Spleen (tissue), 11 donors: ENCODE results near the gene SNX1. TPM values are rescaled to one million over a fixed set of nuclear protein-coding genes. Genes with fewer than 3 reads are reported as not detected.

ENCODE experiments used
- DNase-seq: peaks from one replicate; pipeline ENCODE4 v3.0.0-alpha.2; 2020
- H3K27ac ChIP-seq, 8 donors: fragments of 200-600 bp; sonication (generic) in 7 of 8; 1 replicate in 4 of 8; 2 replicates in 4 of 8; pipeline versions ENCODE4 v1.5.0 to v1.8.0; 2016 to 2021; ENCODE audit warnings: inconsistent platforms in 4 of 8, mild to moderate bottlenecking in 4 of 8, moderate library complexity in 1 of 8
- H3K27me3 ChIP-seq, 7 donors: fragments of 200-600 bp; sonication (generic) in 6 of 7; replicated peaks in 1 of 7; 1 replicate in 4 of 7; 2 replicates in 3 of 7; pipeline versions ENCODE4 v1.5.0 to v1.8.0; 2016 to 2021; ENCODE audit warnings: inconsistent platforms in 3 of 7, mild to moderate bottlenecking in 1 of 7
- H3K36me3 ChIP-seq, 6 donors: fragments of 200-600 bp; sonication (generic) in 5 of 6; 1 replicate in 4 of 6; 2 replicates in 2 of 6; pipeline versions ENCODE4 v1.5.0 to v1.8.0; 2016 to 2021; ENCODE audit warnings: inconsistent platforms in 2 of 6
- H3K4me1 ChIP-seq, 6 donors: fragments of 200-600 bp; sonication (generic) in 5 of 6; 1 replicate in 3 of 6; 2 replicates in 3 of 6; pipeline versions ENCODE4 v1.5.0 to v1.8.0; 2016 to 2021; ENCODE audit warnings: inconsistent platforms in 3 of 6
- H3K4me3 ChIP-seq, 8 donors: fragments of 200-600 bp; sonication (generic) in 7 of 8; 1 replicate in 4 of 8; 2 replicates in 4 of 8; pipeline versions ENCODE4 v1.5.0 to v1.8.0; 2016 to 2021; ENCODE audit warnings: inconsistent platforms in 4 of 8, mild to moderate bottlenecking in 4 of 8, moderate library complexity in 2 of 8
- H3K9me3 ChIP-seq, 8 donors: fragments of 200-600 bp; sonication (generic) in 7 of 8; 1 replicate in 4 of 8; 2 replicates in 4 of 8; pipeline versions ENCODE4 v1.5.0 to v1.8.0; 2016 to 2021; ENCODE audit warnings: inconsistent platforms in 4 of 8
- CTCF ChIP-seq, 11 experiments: fragments of 200-600 bp in 7 of 11; fragments of 450-650 bp in 4 of 11; sonication (generic) in 4 of 11; IDR thresholded peaks in 8 of 11; conservative IDR thresholded peaks in 3 of 11; 1 replicate in 7 of 11; 2 replicates in 4 of 11; pipeline versions ENCODE4 v1.4.0 to v1.8.0; 2016 to 2021; ENCODE audit warnings: antibody characterized with exemption in 11 of 11, inconsistent platforms in 4 of 11, mild to moderate bottlenecking in 1 of 11
- POLR2A ChIP-seq, 3 donors: fragments of 450-650 bp; IDR thresholded peaks; one replicate each; pipeline ENCODE4 v1.5.1; 2017; ENCODE audit warnings: antibody characterized with exemption in 3 of 3, mild to moderate bottlenecking in 1 of 3
- POLR2AphosphoS5 ChIP-seq, 3 donors: sonication (generic); formaldehyde crosslinking; IDR thresholded peaks; one replicate each; pipeline ENCODE4 v1.5.1; 2017; ENCODE audit warnings: antibody characterized with exemption in 3 of 3
- WGBS, 5 donors: extraction: QIAGEN DNeasy Blood & Tissue Kit in 3 of 5; methylation state at CpG; one replicate each; pipeline versions ENCODE4 v1.1.5 to v1.1.7; 2013 to 2018; 5-methylcytosine and 5-hydroxymethylcytosine counted together
- intact Hi-C: fragments of 100-400 bp; cut with DNase I; formaldehyde crosslinking; loops from one replicate; pipeline ENCODE4 v1.15.0; 2023; ENCODE audit warnings: low total_unique reads
- polyA plus RNA-seq, 3 donors: library from polyadenylated mRNA; stranded (reverse); fragments of 200-250 nt; gene quantifications; one replicate each; pipeline ENCODE4 v1.2.1, GENCODE V29; 2013
- small RNA-seq, 4 donors: library from RNA; depleted of rRNA; stranded (forward); fragments of <200 nt; gene quantifications; one replicate each; pipeline ENCODE3, GENCODE V24; 2016
- total RNA-seq, 7 donors: library from RNA; depleted of rRNA in 3 of 7; stranded (reverse); fragments of >200 nt in 3 of 7; fragmentation: NEBNext Ultra II Directional in 4 of 7; extraction: Animal tissue kit (Norgen Biotek cat#: 25700) in 4 of 7; gene quantifications; one replicate each; pipeline versions ENCODE4 v1.1.0 to v1.2.1, GENCODE V29; 2016 to 2021
- donor health status: healthy with polysubstance abuse.
- donor health status: DM: no; HTN: no; CAD: no; lungs with moderate emphysema.
- donor health status: DM: no; HTN: no; CAD: no.
- donor health status: Bipolar disorder and iron deficiency.
- donor health status: healthy.
- donor health status: DM: no; HTN: no; CAD: no.
- donor health status: DM: yes; HTN: yes; CAD: no.

SNX1 gene
- total and polyA plus RNA-seq, 10 donors, result 45.5 to 161 (median 112) TPM

- intact Hi-C loops, result no loop called here
- no peak for DNase-seq
- Histone ChIP-seq H3K4me3 (no peak overlapping the region), H3K4me1 (peaks cover 0 to 9% (median 3%) of the 10 kb centered on the region in 6 donors), H3K9me3 (no peaks in the 10 kb centered on the region), H3K27me3 (no peaks in the 10 kb centered on the region), H3K27ac (no peak overlapping the region), H3K36me3 (peaks cover 0 to 94% (median 11%) of the 10 kb centered on the region in 6 donors)
- WGBS, 5 donors, result 73 to 88% (median 83%) methylated on average over 4 of the region's 4 CpGs
- TF ChIP-seq POLR2AphosphoS5 (IDR thresholded peaks at IDR 0.05) (no peak), CTCF (IDR thresholded peaks at IDR 0.05 in 8 of 11, conservative IDR thresholded peaks at IDR 0.05 in 3 of 11) (no peak), POLR2A (IDR thresholded peaks at IDR 0.05) (no peak)
These were observed 87.1 kb downstream of the SNX1 start for GRCh38 chr15:64182859-64183370.

DNA sequence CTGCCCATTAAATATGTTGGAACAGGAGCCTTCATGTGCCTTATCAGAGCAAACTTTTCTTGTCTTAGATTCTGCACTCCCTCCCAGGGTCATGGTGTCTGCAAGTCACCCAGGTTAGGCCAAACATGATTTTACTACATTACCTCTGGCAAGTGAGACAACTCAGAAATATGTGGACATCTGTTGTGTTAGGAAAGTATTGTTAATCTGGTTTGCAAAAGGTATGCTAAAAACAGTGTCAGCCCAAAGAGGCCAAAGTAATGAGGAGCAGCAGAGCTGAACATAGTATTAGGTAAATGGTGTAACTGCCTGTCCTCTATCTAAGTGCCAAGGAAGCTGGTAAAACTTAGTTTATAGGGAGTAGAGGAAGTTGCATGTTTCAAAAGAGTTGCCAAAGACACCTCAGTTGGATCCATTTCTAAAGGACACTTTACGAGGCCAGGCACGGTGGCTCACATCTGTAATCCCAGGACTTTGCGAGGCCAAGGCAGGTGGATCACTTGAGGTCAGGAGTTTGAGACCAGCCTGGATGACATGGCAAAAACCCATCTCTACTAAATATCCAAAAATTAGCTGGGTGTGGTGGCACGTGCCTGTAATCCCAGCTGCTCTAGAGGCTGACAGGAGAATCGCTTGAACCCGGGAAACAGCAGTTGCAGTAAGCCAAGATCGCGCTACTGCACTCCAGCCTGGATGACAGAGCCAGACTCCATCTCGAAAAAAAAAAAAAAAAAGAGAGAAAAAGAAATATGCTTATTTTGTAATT lies 89.5 kb downstream of the SNX1 start:
- DNase-seq, result no peak
- Histone ChIP-seq H3K4me3 (no peak overlapping the region), H3K27me3 (no peaks in the 10 kb centered on the region), H3K4me1 (peaks cover 0 to 9% (median 3%) of the 10 kb centered on the region in 6 donors), H3K27ac (no peak overlapping the region), H3K9me3 (no peaks in the 10 kb centered on the region), H3K36me3 (peaks cover 0 to 89% (median 9%) of the 10 kb centered on the region in 6 donors)
- intact Hi-C loops, result no loop called here
- TF ChIP-seq CTCF (IDR thresholded peaks at IDR 0.05 in 8 of 11, conservative IDR thresholded peaks at IDR 0.05 in 3 of 11), result no peak
- no peak for TF ChIP-seq POLR2A (IDR thresholded peaks at IDR 0.05)
- TF ChIP-seq POLR2AphosphoS5 (IDR thresholded peaks at IDR 0.05), result no peak
- 85 to 96% (median 91%) methylated on average over 9 of the region's 9 CpGs for WGBS, 5 donors

GRCh38 chr15:64187396-64188191 lies 91.8 kb downstream of the SNX1 start:
- 85 to 93% (median 88%) methylated on average over 2 of the region's 2 CpGs for WGBS, 5 donors
- Histone ChIP-seq H3K4me1 (no peaks in the 10 kb centered on the region), H3K9me3 (no peaks in the 10 kb centered on the region), H3K4me3 (no peak overlapping the region), H3K36me3 (peaks cover 0 to 85% (median 13%) of the 10 kb centered on the region in 6 donors), H3K27ac (no peak overlapping the region), H3K27me3 (no peaks in the 10 kb centered on the region)
- no peak for DNase-seq
- TF ChIP-seq POLR2A (IDR thresholded peaks at IDR 0.05) (no peak), CTCF (IDR thresholded peaks at IDR 0.05 in 8 of 11, conservative IDR thresholded peaks at IDR 0.05 in 3 of 11) (no peak), POLR2AphosphoS5 (IDR thresholded peaks at IDR 0.05) (no peak)
- intact Hi-C loops, result no loop called here

Small RNAs within 50 kb of the gene (small RNA-seq; reads per million reads assigned to genes)
- gene RF00019, result 0 reads per million in 4 donors

Other genes starting within 250 kb of the SNX1 start
- gene DAPK2, start 49.5 kb upstream of the SNX1 start, total RNA-seq, result 10 to 100 TPM; 12.2 to 38.3 (median 20.6) TPM
- gene DAPK2, start 49.5 kb upstream of the SNX1 start, polyA plus RNA-seq, result 1 to 10 TPM; 4.9 to 7.6 (median 6.0) TPM
- gene CIAO2A, start 2.1 kb upstream of the SNX1 start, total RNA-seq, result 100 to 1,000 TPM in 1 of 7 donors, 10 to 100 TPM in 6; 42.2 to 112 (median 53.4) TPM
- 100 to 1,000 TPM; 109 to 129 (median 122) TPM for gene CIAO2A, start 2.1 kb upstream of the SNX1 start, polyA plus RNA-seq
- 10 to 100 TPM in 6 of 7 donors, 1 to 10 TPM in 1; 8.9 to 18.6 (median 13.6) TPM for gene SNX22, start 55.7 kb downstream of the SNX1 start, total RNA-seq
- gene SNX22, start 55.7 kb downstream of the SNX1 start, polyA plus RNA-seq, result 10 to 100 TPM; 13.9 to 17.6 (median 17.1) TPM
- 100 to 1,000 TPM; 250 to 448 (median 305) TPM for gene PPIB, start 67.0 kb downstream of the SNX1 start, total RNA-seq
- gene PPIB, start 67.0 kb downstream of the SNX1 start, polyA plus RNA-seq, result 100 to 1,000 TPM; 281 to 402 (median 287) TPM